DND-41 (cell line): ENCODE measurements around the gene ZFYVE1.

Source experiments
- ATAC-seq: fragments of 200-7000 bp; cut with Tn5 transposase; 3 replicates; pipeline ENCODE4 v1.9.1; 2021; ENCODE audit warnings: low read depth; ENCODE audit not compliant: insufficient read depth
- DNase-seq: peaks from one replicate; pipeline ENCODE4 v3.0.0-alpha.2; 2020
- H2AFZ ChIP-seq: 2 replicates; pipeline ENCODE4 v1.6.0; 2012; ENCODE audit warnings: low read depth, low read length
- H3K27ac ChIP-seq: 2 replicates; pipeline ENCODE4 v1.5.1; 2012; ENCODE audit warnings: low read length, inconsistent platforms
- H3K27me3 ChIP-seq: fragments of 200-600 bp; sonication (generic); 2 replicates; pipeline ENCODE4 v1.6.0; 2012; ENCODE audit warnings: low read length, mild to moderate bottlenecking, inconsistent platforms; ENCODE audit not compliant: insufficient read depth, poor library complexity
- H3K36me3 ChIP-seq: 2 replicates; pipeline ENCODE4 v1.5.1; 2012; ENCODE audit warnings: low read length, inconsistent platforms; ENCODE audit not compliant: insufficient read depth
- H3K4me1 ChIP-seq: 2 replicates; pipeline ENCODE4 v1.5.1; 2012; ENCODE audit warnings: mild to moderate bottlenecking, low read length; ENCODE audit not compliant: insufficient read depth
- H3K4me2 ChIP-seq: 2 replicates; pipeline ENCODE4 v1.6.0; 2012; ENCODE audit warnings: mild to moderate bottlenecking, moderate library complexity, low read length, inconsistent platforms; ENCODE audit not compliant: insufficient read depth
- H3K4me3 ChIP-seq, 2 experiments: fragments of 200-600 bp in 1 of 2; shearing (Covaris generic) in 1 of 2; 2 replicates each; pipeline ENCODE4 v1.5.1; 2012 to 2016; ENCODE audit warnings: inconsistent platforms in 2 of 2, low read length in 2 of 2, mild to moderate bottlenecking in 2 of 2, low read depth in 1 of 2, moderate library complexity in 1 of 2
- H3K79me2 ChIP-seq: 2 replicates; pipeline ENCODE4 v1.6.0; 2012; ENCODE audit warnings: low read length, inconsistent platforms; ENCODE audit not compliant: insufficient read depth
- H3K9ac ChIP-seq: 2 replicates; pipeline ENCODE4 v1.6.0; 2012; ENCODE audit warnings: low read depth, mild to moderate bottlenecking, inconsistent platforms, low read length, moderate library complexity
- H3K9me3 ChIP-seq: 2 replicates; pipeline ENCODE4 v1.5.1; 2012; ENCODE audit warnings: low read length, moderate library complexity, mild to moderate bottlenecking, inconsistent platforms; ENCODE audit not compliant: insufficient read depth, severe bottlenecking
- H4K20me1 ChIP-seq: 2 replicates; pipeline ENCODE4 v1.6.0; 2012; ENCODE audit warnings: low read length; ENCODE audit not compliant: insufficient read depth
- EZH2 ChIP-seq: IDR thresholded peaks from 3 replicates; pipeline ENCODE4 v1.6.1; 2012; ENCODE audit warnings: borderline replicate concordance, low read depth, mild to moderate bottlenecking, moderate library complexity, low read length, inconsistent platforms; ENCODE audit not compliant: severe bottlenecking
- TF ChIP-seq, protein P1 (sequence below): IDR thresholded peaks from 2 replicates; pipeline ENCODE4 v1.5.1; 2012; ENCODE audit warnings: borderline replicate concordance, low read length, moderate library complexity, mild to moderate bottlenecking; ENCODE audit not compliant: poor library complexity, severe bottlenecking; ENCODE audit errors: extremely low read depth

ZFYVE1 gene

DNA sequence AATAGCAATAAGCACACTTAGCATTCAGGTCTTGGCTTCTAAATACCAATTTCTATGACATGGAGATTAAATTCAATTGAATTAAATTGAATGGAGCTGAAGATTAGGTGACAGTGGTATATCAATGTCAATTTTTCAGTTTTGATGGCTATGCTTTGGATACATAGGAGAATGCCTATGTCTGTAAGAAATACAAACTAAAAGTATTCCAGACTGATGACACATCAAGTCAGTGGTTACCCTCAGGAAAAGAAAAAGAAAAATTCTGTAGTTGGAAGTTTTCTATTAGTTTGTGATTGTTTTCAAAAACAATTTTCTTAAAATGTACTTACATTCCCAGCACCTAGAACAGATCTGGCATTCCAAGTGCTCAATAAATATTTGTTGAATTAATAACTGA, 105.5 kb downstream of the ZFYVE1 start:
- TF ChIP-seq, protein P1, sequence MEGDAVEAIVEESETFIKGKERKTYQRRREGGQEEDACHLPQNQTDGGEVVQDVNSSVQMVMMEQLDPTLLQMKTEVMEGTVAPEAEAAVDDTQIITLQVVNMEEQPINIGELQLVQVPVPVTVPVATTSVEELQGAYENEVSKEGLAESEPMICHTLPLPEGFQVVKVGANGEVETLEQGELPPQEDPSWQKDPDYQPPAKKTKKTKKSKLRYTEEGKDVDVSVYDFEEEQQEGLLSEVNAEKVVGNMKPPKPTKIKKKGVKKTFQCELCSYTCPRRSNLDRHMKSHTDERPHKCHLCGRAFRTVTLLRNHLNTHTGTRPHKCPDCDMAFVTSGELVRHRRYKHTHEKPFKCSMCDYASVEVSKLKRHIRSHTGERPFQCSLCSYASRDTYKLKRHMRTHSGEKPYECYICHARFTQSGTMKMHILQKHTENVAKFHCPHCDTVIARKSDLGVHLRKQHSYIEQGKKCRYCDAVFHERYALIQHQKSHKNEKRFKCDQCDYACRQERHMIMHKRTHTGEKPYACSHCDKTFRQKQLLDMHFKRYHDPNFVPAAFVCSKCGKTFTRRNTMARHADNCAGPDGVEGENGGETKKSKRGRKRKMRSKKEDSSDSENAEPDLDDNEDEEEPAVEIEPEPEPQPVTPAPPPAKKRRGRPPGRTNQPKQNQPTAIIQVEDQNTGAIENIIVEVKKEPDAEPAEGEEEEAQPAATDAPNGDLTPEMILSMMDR = no peak
- no peak for TF ChIP-seq EZH2
- no peak overlapping the region for H3K4me3 ChIP-seq

DNA sequence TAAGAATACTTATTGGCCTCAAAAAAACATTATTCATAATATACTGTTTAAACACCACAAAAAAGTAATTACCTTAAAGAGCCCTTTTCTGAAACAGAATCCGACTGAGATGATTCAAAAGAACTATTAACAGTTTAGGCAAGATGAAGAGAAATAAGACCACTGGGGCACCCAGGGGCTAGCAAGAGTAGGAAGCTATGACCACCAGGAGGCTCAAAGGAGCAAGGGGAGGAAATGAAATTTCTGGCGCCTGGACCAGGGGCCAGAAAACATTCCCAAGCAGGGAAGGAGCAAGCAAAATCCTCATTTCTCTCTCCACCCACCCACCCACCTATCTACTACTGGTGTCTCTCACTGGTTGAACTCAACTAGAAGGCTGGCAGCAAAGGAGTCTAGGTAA, 106.9 kb downstream of the ZFYVE1 start:
- no peaks in the 10 kb centered on the region for H3K4me1 ChIP-seq
- DNase-seq = no peak
- TF ChIP-seq, protein P1 = peak; percentile 19
- no peak for TF ChIP-seq EZH2

More for the DNA sequence above, 105.5 kb downstream of the ZFYVE1 start:
- Histone ChIP-seq H3K79me2 (no peaks in the 10 kb centered on the region), H3K9me3 (no peaks in the 10 kb centered on the region), H4K20me1 (no peaks in the 10 kb centered on the region), H3K27me3 (peaks cover 8% of the 10 kb centered on the region), H3K9ac (no peak overlapping the region), H3K36me3 (no peaks in the 10 kb centered on the region), H3K4me2 (no peak overlapping the region), H3K4me1 (peaks cover 5% of the 10 kb centered on the region), H3K27ac (no peak overlapping the region), H2AFZ (no peak overlapping the region)
- DNase-seq (no peak), ATAC-seq (no peak)

More for the DNA sequence above, 106.9 kb downstream of the ZFYVE1 start:
- no peak overlapping the region for H3K27ac ChIP-seq
- H3K9ac ChIP-seq = no peak overlapping the region
- H3K4me2 ChIP-seq = no peak overlapping the region
- H3K36me3 ChIP-seq = no peaks in the 10 kb centered on the region
- no peak for ATAC-seq
- no peaks in the 10 kb centered on the region for H3K79me2 ChIP-seq
- no peak overlapping the region for H2AFZ ChIP-seq
- no peaks in the 10 kb centered on the region for H4K20me1 ChIP-seq
- no peaks in the 10 kb centered on the region for H3K9me3 ChIP-seq
- H3K4me3 ChIP-seq = no peak overlapping the region
- peaks cover 8% of the 10 kb centered on the region for H3K27me3 ChIP-seq
